Karpas-422 (cell line): ENCODE measurements around the gene PACRG. TPM values are rescaled to one million over a fixed set of nuclear protein-coding genes. Genes with fewer than 3 reads are reported as not detected.

Experiments used
- DNase-seq: peaks from one replicate; pipeline ENCODE4 v3.0.0-alpha.2; 2015
- H2AFZ ChIP-seq: fragments of 200-600 bp; sonication (generic); 2 replicates; pipeline ENCODE4 v1.6.1; 2014; ENCODE audit warnings: antibody characterized with exemption, low read length, mixed read lengths
- H3K27ac ChIP-seq: fragments of 200-600 bp; sonication (generic); 2 replicates; pipeline ENCODE4 v1.5.1; 2014; ENCODE audit warnings: mild to moderate bottlenecking, low read length, moderate library complexity
- H3K27me3 ChIP-seq: fragments of 200-600 bp; sonication (generic); 2 replicates; pipeline ENCODE4 v1.6.1; 2014; ENCODE audit warnings: low read length, mixed read lengths
- H3K36me3 ChIP-seq: fragments of 200-600 bp; sonication (generic); 2 replicates; pipeline ENCODE4 v1.6.1; 2014; ENCODE audit warnings: low read length, mixed read lengths; ENCODE audit not compliant: insufficient read depth
- H3K4me1 ChIP-seq: fragments of 200-600 bp; sonication (generic); 2 replicates; pipeline ENCODE4 v1.6.1; 2014; ENCODE audit warnings: mild to moderate bottlenecking, low read length, mixed read lengths
- H3K4me2 ChIP-seq: fragments of 200-600 bp; sonication (generic); 2 replicates; pipeline ENCODE4 v1.6.1; 2014; ENCODE audit warnings: low read length, low read depth, mild to moderate bottlenecking; ENCODE audit not compliant: poor library complexity, severe bottlenecking
- H3K4me3 ChIP-seq: fragments of 200-600 bp; sonication (generic); 2 replicates; pipeline ENCODE4 v1.5.1; 2014; ENCODE audit warnings: mild to moderate bottlenecking, antibody characterized with exemption, low read length, mixed read lengths
- H3K79me2 ChIP-seq: fragments of 200-600 bp; sonication (generic); 2 replicates; pipeline ENCODE4 v1.6.1; 2014; ENCODE audit warnings: mild to moderate bottlenecking, low read length, mixed read lengths
- H3K9ac ChIP-seq: fragments of 200-600 bp; sonication (generic); 2 replicates; pipeline ENCODE4 v1.6.0; 2014; ENCODE audit warnings: low read length
- H3K9me2 ChIP-seq: fragments of 200-600 bp; sonication (generic), shearing (Covaris generic); replicated peaks from 2 replicates; pipeline ENCODE4 v1.6.0; 2014; ENCODE audit warnings: mild to moderate bottlenecking, low read length, moderate library complexity; ENCODE audit not compliant: insufficient read depth
- H3K9me3 ChIP-seq: fragments of 300-700, 200-600 bp; sonication (generic); 2 replicates; pipeline ENCODE4 v1.6.1; 2014; ENCODE audit warnings: low read length, mixed read lengths
- H4K20me1 ChIP-seq: fragments of 200-600 bp; sonication (generic); 2 replicates; pipeline ENCODE4 v1.6.1; 2014; ENCODE audit warnings: mild to moderate bottlenecking, antibody characterized with exemption, low read length, low read depth; ENCODE audit not compliant: insufficient read depth
- total RNA-seq: library from RNA; depleted of rRNA; stranded (reverse); fragments of >200 nt; shearing (Covaris generic); gene quantifications from 2 replicates; pipeline ENCODE4 v1.2.3, GENCODE V29; 2014; ENCODE audit warnings: low replicate concordance

Gene PACRG
- total RNA-seq, 1 experiment from 2014 or later, result not detected

DNA sequence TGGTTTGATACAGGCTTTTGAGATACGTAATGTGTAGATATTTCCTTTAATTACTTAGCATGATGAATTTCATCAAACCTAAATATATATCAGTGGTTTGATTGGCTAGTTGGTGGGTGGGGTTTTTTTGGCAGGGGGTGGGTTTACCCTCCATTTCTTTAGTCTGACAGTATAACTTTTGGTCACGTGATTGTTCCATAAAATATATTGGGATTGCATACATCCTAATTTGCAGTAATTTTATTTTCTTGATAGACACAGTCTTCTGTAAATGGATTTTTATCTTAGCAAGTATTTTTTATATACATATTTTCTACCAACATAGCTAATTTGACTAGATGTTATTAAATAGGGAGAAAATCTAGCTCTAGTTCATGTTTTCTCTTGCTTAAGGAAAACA, 509.3 kb downstream of the PACRG start:
- Histone ChIP-seq H4K20me1 (no peaks in the 10 kb centered on the region), H3K27ac (no peak overlapping the region)

DNA sequence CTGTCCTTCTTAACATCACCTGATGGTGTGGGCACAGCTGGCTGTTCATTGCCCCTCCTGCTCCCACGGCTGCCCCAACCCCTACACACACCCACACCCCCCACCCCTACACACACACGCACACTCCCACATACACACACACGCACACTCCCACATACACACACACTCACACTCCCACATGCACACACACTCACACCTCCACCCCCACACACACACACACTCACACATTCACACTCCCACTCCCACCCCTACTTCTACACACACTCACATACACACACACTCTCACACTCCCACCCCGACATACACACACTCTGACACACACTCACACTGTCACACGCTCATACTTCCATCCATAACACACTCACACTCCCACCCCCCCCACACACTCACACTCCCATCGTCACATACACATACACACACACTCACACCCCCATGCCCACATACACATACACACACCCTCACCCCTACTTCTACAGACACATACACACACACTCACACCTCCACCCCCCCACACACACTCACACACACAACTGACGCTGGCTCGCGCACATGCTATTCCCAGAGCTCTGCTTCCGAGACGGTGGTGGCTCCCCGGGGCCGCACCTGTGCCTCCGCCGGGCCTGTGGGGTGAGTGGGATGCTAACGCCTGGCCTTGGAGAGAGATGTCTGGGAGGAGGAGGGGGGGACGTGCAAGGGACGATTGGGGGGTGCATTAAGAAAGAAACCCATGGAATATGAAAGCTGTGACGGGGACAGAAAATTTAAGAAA, 512.0 kb downstream of the PACRG start:
- no peaks in the 10 kb centered on the region for H3K9me2 ChIP-seq
- no peaks in the 10 kb centered on the region for H3K27me3 ChIP-seq
- no peaks in the 10 kb centered on the region for H4K20me1 ChIP-seq
- no peaks in the 10 kb centered on the region for H3K79me2 ChIP-seq
- DNase-seq, result no peak
- no peaks in the 10 kb centered on the region for H3K4me1 ChIP-seq
- peaks cover 12% of the 10 kb centered on the region for H3K9me3 ChIP-seq
- H2AFZ ChIP-seq, result no peak overlapping the region
- no peak overlapping the region for H3K27ac ChIP-seq
- no peaks in the 10 kb centered on the region; the same call in 1 of the 2 replicates for H3K36me3 ChIP-seq
- no peak overlapping the region for H3K4me2 ChIP-seq
- H3K4me3 ChIP-seq, result no peak overlapping the region
- no peak overlapping the region for H3K9ac ChIP-seq

More for the DNA sequence above, 509.3 kb downstream of the PACRG start:
- Histone ChIP-seq H3K4me1 (no peaks in the 10 kb centered on the region), H2AFZ (no peak overlapping the region), H3K9me3 (peaks cover 12% of the 10 kb centered on the region), H3K4me3 (no peak overlapping the region), H3K4me2 (no peak overlapping the region), H3K36me3 (no peaks in the 10 kb centered on the region; the same call in 1 of the 2 replicates), H3K79me2 (no peaks in the 10 kb centered on the region), H3K9ac (no peak overlapping the region), H3K27me3 (no peaks in the 10 kb centered on the region), H3K9me2 (no peaks in the 10 kb centered on the region)
- DNase-seq, result no peak

GRCh38 chr6:163240556-163240955, 512.8 kb downstream of the PACRG start:
- Histone ChIP-seq H3K27me3 (no peaks in the 10 kb centered on the region), H4K20me1 (no peaks in the 10 kb centered on the region), H3K4me3 (no peak overlapping the region), H3K4me1 (no peaks in the 10 kb centered on the region), H3K9ac (no peak overlapping the region), H3K9me3 (peaks cover 8% of the 10 kb centered on the region), H3K36me3 (no peaks in the 10 kb centered on the region; the same call in 1 of the 2 replicates), H3K9me2 (no peaks in the 10 kb centered on the region), H3K27ac (no peak overlapping the region), H3K4me2 (no peak overlapping the region), H2AFZ (no peak overlapping the region), H3K79me2 (no peaks in the 10 kb centered on the region)
- DNase-seq, result no peak

- Histone ChIP-seq H3K9ac (no peak overlapping the region), H3K27ac (no peak overlapping the region), H3K27me3 (no peaks in the 10 kb centered on the region), H3K4me2 (no peak overlapping the region), H3K4me1 (no peaks in the 10 kb centered on the region), H3K79me2 (no peaks in the 10 kb centered on the region), H3K36me3 (no peaks in the 10 kb centered on the region; the same call in 1 of the 2 replicates), H2AFZ (no peak overlapping the region), H4K20me1 (no peaks in the 10 kb centered on the region), H3K9me2 (no peaks in the 10 kb centered on the region), H3K9me3 (peaks cover 11% of the 10 kb centered on the region), H3K4me3 (no peak overlapping the region)
- DNase-seq, result no peak
Observed at GRCh38 chr6:163241683-163242082, 513.9 kb downstream of the PACRG start.

DNA sequence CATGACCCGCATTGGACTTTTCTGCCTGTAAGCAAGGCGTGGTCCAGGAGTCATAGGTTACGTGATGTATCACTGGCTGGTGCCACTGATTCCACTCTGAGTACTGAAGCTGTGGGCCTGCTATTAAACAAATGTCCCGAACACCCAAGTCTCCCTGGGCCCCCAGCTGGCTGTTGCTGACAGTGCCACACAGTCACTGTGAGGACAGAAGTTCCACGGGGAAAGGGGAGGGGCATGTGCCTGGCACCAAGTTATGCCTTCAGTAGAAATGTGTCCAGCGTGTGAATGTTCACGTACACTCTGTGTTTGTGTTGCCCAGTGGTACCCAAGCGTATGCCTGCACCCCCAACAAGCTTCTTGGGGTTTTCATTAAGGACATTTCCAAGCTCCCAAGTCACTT, 515.3 kb downstream of the PACRG start:
- Histone ChIP-seq H3K4me1 (no peaks in the 10 kb centered on the region), H3K9ac (no peak overlapping the region), H3K9me3 (peaks cover 11% of the 10 kb centered on the region), H2AFZ (no peak overlapping the region), H3K79me2 (no peaks in the 10 kb centered on the region), H4K20me1 (no peaks in the 10 kb centered on the region), H3K4me2 (no peak overlapping the region), H3K36me3 (no peaks in the 10 kb centered on the region; the same call in 1 of the 2 replicates), H3K27me3 (no peaks in the 10 kb centered on the region), H3K4me3 (no peak overlapping the region), H3K9me2 (no peaks in the 10 kb centered on the region), H3K27ac (no peak overlapping the region)
- no peak for DNase-seq

- H3K9me3 ChIP-seq, result peaks cover 9% of the 10 kb centered on the region
- H4K20me1 ChIP-seq, result no peaks in the 10 kb centered on the region
- H3K79me2 ChIP-seq, result no peaks in the 10 kb centered on the region
- H3K27ac ChIP-seq, result no peak overlapping the region
- no peak for DNase-seq
- no peak overlapping the region for H3K9ac ChIP-seq
- no peak overlapping the region for H2AFZ ChIP-seq
- no peaks in the 10 kb centered on the region; the same call in 1 of the 2 replicates for H3K36me3 ChIP-seq
- no peak overlapping the region for H3K4me2 ChIP-seq
- H3K27me3 ChIP-seq, result no peaks in the 10 kb centered on the region
- no peak overlapping the region for H3K4me3 ChIP-seq
- H3K9me2 ChIP-seq, result no peaks in the 10 kb centered on the region
- no peaks in the 10 kb centered on the region for H3K4me1 ChIP-seq
Observed at GRCh38 chr6:163243692-163244589, 516.2 kb downstream of the PACRG start.

GRCh38 chr6:163248051-163248450, 520.3 kb downstream of the PACRG start:
- no peaks in the 10 kb centered on the region for H3K27me3 ChIP-seq
- no peak overlapping the region for H3K4me3 ChIP-seq
- no peaks in the 10 kb centered on the region for H3K9me2 ChIP-seq
- peaks cover 5% of the 10 kb centered on the region for H3K9me3 ChIP-seq
- no peak overlapping the region for H3K9ac ChIP-seq
- H4K20me1 ChIP-seq, result no peaks in the 10 kb centered on the region
- no peak overlapping the region for H2AFZ ChIP-seq
- H3K4me1 ChIP-seq, result no peaks in the 10 kb centered on the region
- H3K27ac ChIP-seq, result no peak overlapping the region
- DNase-seq, result no peak
- no peaks in the 10 kb centered on the region for H3K79me2 ChIP-seq
- no peak overlapping the region for H3K4me2 ChIP-seq
- no peaks in the 10 kb centered on the region; the same call in 1 of the 2 replicates for H3K36me3 ChIP-seq

DNA sequence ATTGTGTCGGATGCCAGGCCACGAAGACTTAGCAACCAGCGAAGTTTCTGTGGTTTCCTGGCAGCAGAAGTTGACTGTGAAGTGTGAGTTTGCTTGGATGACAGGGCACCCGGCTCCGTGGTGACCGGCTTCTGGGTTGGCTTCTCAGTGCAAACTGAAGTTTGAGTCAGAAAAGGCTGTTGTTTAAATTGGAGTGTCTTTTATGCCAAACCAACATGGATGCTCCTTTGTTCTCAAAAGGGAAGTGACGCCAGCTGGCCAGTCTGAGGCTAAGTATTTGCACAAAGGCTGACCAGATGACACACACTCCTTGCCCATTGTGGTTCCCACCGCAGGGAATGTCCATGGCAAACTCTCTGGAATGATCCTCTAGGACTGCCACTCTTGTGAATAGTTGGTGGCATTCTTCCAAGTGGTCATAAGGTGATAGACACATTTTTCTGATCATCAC, 521.9 kb downstream of the PACRG start:
- Histone ChIP-seq H3K27me3 (no peaks in the 10 kb centered on the region), H3K27ac (no peak overlapping the region), H3K4me1 (no peaks in the 10 kb centered on the region), H4K20me1 (no peaks in the 10 kb centered on the region), H3K9me2 (no peaks in the 10 kb centered on the region), H3K36me3 (no peaks in the 10 kb centered on the region; the same call in 1 of the 2 replicates), H2AFZ (no peak overlapping the region), H3K4me3 (no peak overlapping the region), H3K9ac (no peak overlapping the region), H3K9me3 (peaks cover 5% of the 10 kb centered on the region), H3K4me2 (no peak overlapping the region), H3K79me2 (no peaks in the 10 kb centered on the region)
- DNase-seq, result no peak
